Placental pericyte (primary cell): Measurements from ENCODE around the gene HOXD10. TPM values are rescaled to one million over a fixed set of nuclear protein-coding genes. Genes with fewer than 3 reads are reported as not detected.

Experiments
- small RNA-seq: library from RNA; depleted of rRNA; stranded (forward); fragments of <200 nt; gene quantifications from one replicate; pipeline ENCODE3, GENCODE V24; 2012; ENCODE audit warnings: low replicate concordance
- total RNA-seq: library from RNA; depleted of rRNA; stranded (reverse); fragments of >200 nt; gene quantifications from 2 replicates; pipeline ENCODE4 v1.2.3, GENCODE V29; 2012

The HOXD10 gene
- total RNA-seq = 0.66 and 6.3 TPM in 2 replicates

DNA sequence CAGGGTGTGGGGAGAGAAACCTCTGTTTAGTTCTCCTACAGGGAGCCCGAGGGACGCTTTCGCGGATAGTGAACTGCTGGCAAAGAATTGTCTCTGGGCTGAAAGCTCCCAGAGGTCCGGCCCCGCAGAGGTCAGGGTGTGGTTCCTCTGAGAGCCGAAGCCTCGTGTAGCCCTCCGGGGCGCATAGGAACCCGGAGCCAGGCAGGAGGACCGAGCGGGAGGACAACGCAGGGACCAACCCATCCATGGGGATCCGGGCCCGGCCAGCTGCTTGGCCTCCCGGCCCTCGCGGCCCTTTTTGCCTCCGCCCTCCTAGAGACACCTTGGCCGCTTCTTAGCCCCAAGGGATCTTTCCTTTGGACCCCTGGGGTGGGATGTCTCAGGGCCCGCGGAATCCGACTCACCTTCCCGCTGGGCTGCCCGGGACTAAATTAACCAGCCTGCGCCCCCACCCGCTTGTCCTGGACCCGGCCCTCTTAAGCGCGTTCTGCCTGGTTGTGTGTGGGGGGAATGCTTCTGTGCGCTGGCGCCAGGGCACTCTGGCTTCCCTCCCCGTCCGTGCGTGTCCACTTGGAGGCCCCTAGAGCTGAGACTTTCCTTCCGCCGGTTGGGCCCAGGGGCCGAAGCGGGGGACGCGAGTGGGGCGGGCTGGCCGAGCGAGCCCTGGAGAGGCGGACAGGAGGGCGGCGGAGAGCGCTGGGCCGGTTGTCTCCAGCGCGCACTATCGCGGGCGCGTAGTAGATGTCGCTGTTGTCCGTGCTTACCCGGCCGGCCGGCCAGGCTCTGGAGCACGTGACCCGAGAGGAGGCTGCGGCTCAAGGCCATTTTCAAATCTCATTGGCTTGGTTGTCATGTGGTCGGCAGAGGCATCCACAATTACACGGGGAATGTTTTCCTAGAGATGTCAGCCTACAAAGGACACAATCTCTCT, at the start of gene HOXD10:
Gene HOXD10 (plus strand): TSS at position 896 of the 931 bp plus-strand sequence. CDS start 56 bp downstream, outside the sequence.

DNA sequence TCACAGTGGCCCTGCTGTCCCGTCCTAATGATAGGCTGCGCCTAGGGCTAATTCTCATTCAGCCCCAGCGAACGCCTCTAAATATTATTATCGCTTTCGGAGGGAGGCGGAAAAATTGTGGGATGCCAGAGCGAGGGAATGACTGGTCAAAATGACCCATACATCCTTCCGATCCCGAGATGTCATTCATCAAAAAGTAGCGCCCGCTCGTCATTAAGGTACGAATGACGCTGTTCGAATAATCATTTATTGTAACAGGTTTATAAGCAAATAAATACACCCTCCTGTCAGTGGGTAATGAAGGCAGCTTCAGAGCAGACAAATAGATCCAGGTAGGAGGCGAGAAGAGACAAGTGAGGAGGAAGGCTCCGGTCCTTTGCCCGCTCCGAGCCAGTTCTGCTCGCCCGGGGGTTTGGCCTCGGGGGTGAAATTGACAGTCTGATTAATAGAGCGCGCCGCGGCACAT, 32.7 kb upstream of the HOXD10 start, which contains the start of gene EVX2:
Gene EVX2 (minus strand): TSS at position 167 of the 466 bp plus-strand sequence. CDS start 186 bp downstream, outside the sequence.

DNA sequence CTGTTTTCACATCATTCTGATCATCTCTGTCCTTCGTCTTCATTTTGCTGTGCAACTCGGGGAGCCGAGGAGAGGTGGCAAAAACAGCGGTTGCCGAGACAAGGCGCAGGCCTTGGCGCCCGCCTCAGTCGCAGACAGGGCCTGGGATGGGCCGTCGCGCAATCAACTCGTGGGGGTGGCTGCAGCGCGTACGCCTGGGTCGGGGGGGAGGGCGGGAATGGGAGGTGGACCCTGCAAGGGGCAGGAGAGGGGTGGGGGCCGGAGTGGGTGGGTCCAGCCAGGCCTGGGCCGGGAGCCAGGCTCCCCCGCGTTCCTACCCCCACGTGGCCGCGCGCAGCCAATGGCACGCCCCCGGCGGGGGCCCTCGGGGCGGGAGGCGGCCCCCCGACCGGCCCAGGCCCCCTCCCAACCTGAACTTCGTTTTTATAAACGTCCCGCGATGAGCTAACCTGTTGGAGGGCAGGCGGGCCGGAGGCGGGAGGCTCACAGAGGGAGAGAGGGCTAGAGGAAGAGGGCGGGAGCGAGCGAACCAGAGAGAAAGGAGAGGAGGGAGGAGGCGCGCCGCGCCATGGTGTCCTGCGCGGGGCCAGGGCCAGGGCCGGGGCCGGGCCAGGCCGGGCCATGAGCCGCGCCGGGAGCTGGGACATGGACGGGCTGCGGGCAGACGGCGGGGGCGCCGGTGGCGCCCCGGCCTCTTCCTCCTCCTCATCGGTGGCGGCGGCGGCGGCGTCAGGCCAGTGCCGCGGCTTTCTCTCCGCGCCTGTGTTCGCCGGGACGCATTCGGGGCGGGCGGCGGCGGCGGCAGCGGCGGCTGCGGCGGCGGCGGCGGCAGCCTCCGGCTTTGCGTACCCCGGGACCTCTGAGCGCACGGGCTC, 24.1 kb upstream of the HOXD10 start, which contains the start of gene HOXD13:
Gene HOXD13 (plus strand): TSS at position 452 of the 875 bp plus-strand sequence. CDS start 170 bp downstream, at position 622.

DNA sequence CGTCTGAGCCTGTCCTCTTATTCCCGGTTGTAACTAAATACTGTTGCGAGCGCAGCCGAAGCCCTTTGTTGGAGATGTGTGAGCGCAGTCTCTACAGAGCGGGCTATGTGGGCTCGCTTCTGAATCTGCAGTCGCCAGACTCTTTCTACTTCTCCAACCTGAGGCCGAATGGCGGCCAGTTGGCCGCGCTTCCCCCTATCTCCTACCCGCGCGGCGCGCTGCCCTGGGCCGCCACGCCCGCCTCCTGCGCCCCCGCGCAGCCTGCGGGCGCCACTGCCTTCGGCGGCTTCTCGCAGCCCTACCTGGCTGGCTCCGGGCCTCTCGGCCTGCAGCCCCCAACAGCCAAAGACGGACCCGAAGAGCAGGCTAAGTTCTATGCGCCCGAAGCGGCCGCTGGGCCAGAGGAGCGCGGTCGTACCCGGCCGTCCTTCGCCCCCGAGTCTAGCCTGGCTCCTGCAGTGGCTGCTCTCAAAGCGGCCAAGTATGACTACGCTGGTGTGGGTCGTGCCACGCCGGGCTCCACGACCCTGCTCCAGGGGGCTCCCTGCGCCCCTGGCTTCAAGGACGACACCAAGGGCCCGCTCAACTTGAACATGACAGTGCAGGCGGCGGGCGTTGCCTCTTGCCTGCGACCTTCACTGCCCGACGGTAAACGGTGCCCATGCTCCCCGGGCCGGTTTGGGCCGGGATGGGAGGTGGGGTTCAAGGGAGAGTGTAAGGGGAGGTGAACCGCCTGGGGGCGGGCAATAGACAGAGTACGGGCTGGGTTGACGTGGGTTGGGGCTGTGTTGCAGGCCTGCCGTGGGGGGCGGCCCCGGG, 16.6 kb upstream of the HOXD10 start, which contains the start of gene HOXD12:
Gene HOXD12 (plus strand): TSS at position 68 of the 819 bp plus-strand sequence. CDS start 7 bp downstream, at position 75.

GRCh38 chr2:176106581-176107539, 9.7 kb upstream of the HOXD10 start, which contains the start of gene HOXD11:
TSS of gene HOXD11 (plus strand) at chr2:176107280. CDS start at chr2:176107356, 76 bp downstream.

GRCh38 chr2:176122683-176123410, 6.3 kb downstream of the HOXD10 start, which contains the start of gene HOXD9:
TSS of gene HOXD9 (plus strand) at chr2:176122719. CDS start at chr2:176122769, 50 bp downstream.

DNA sequence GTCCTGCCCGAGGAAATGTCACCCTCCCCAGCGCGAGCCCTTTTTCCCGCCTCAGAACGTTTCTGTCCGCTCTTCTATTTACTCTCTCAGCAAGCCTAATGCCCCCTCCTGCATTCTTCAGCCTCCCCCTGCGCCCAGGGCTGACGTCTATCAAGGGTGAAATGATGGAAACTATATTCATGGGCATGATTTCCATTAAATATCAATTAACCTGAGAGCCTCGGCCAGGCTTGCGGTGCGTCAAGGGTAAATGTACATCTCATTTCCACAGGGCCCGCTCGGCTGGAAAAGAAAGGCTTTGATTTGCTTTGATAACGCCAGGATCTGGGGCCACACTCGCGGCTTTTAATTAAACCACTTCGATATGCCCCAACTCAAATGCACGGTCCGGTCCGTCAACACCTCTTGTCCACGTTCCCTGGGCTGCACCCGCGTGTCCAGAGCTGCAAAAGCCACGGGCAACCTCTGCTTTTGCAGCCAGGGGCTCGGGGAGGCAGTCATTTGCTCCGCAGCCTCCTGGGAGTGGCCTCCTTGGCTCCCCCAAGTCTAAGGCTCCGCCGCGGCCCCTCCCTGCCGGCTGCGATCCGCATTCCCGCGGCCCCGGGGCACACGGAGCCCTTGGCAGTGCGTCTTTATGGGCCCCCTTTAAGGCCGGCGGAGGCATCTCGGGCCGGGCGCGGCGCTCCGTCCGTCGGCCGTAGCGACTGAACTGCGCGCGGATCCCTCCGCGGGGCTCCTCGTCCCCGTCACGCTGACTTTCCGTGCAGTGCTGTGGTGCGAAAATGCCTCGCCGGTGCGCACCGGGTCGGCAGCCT, 12.6 kb downstream of the HOXD10 start, which contains the start of gene HOXD8:
Gene HOXD8 (plus strand): TSS at position 724 of the 815 bp plus-strand sequence. CDS start 662 bp downstream, outside the sequence.

DNA sequence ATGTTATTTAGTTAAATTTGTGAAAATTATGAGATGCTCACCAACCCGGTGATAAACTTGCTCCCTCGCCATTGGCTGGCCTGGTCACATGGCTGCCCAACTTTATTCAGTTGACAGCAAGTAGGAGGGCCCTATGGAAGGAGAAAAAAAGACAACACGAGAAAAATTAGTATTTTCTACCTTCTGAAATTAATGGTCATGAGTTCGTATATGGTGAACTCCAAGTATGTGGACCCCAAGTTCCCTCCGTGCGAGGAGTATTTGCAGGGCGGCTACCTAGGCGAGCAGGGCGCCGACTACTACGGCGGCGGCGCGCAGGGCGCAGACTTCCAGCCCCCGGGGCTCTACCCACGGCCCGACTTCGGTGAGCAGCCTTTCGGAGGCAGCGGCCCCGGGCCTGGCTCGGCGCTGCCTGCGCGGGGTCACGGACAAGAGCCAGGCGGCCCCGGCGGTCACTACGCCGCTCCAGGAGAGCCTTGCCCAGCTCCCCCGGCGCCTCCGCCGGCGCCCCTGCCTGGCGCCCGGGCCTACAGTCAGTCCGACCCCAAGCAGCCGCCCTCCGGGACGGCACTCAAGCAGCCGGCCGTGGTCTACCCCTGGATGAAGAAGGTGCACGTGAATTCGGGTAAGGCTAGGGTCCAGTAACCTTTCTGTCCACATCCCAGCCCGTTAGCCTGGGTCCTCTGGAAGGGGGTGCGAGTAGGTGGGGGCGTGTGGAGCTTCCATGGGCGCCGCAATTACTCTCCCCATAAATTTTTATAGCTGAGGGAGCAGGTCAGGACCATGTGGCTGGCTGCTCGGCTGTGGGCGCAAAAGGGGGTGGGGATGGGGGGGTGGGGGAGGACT, 35.1 kb downstream of the HOXD10 start, which contains the start of gene HOXD4:
Gene HOXD4 (plus strand): TSS at position 109 of the 846 bp plus-strand sequence. CDS start 84 bp downstream, at position 193.

GRCh38 chr2:176156807-176157498, 40.4 kb downstream of the HOXD10 start, which contains the start of gene HOXD3:
TSS of gene HOXD3 (plus strand) at chr2:176157307. CDS start at chr2:176169115, 11,808 bp downstream.

Small RNA genes within 50 kb of the gene (small RNA-seq; reads per million reads assigned to genes)
- 1,024 reads per million, percentile 99 among the genes with 10 or more reads in this experiment for gene MIR10B

Other genes starting within 250 kb of the HOXD10 start
- 8.1 and 50.4 TPM in 2 replicates for gene LNPK, start 114.5 kb upstream of the HOXD10 start, total RNA-seq
- not detected in 2 replicates for gene EVX2, start 32.8 kb upstream of the HOXD10 start, total RNA-seq
- not detected in 2 replicates for gene HOXD13, start 24.1 kb upstream of the HOXD10 start, total RNA-seq
- 0.22 TPM in 1 of 2 replicates, not detected in the other for gene HOXD12, start 17.0 kb upstream of the HOXD10 start, total RNA-seq
- 0.22 and 5.4 TPM in 2 replicates for gene HOXD11, start 9.5 kb upstream of the HOXD10 start, total RNA-seq
- gene HOXD9, start 5.9 kb downstream of the HOXD10 start, total RNA-seq = 1.7 TPM in 1 of 2 replicates, not detected in the other
- gene HOXD8, start 12.9 kb downstream of the HOXD10 start, total RNA-seq = 6.3 TPM in 1 of 2 replicates, not detected in the other
- gene HOXD4, start 34.8 kb downstream of the HOXD10 start, total RNA-seq = 0.22 and 1.4 TPM in 2 replicates
- gene HOXD3, start 40.5 kb downstream of the HOXD10 start, total RNA-seq = 2.6 TPM in 1 of 2 replicates, not detected in the other
- 0.14 TPM in 1 of 2 replicates, not detected in the other for gene HOXD1, start 71.9 kb downstream of the HOXD10 start, total RNA-seq
- gene MTX2, start 152.7 kb downstream of the HOXD10 start, total RNA-seq = 13.1 and 22.8 TPM in 2 replicates